GM18520 (cell line): ENCODE data around the gene OXLD1.
A peak's percentile ranks its signal among the peaks of the same experiment; 100 is the strongest.
"Not testable (repeated sequence)": the region's sequence is repeated elsewhere in the genome, so short reads cannot be mapped to it uniquely, and the experiment has no call there.

ENCODE experiments used
- ATAC-seq: cut with Tn5 transposase; IDR thresholded peaks from one replicate; pipeline ENCODE4 v1.9.1; 2021; ENCODE audit not compliant: unreplicated experiment

OXLD1 gene

DNA sequence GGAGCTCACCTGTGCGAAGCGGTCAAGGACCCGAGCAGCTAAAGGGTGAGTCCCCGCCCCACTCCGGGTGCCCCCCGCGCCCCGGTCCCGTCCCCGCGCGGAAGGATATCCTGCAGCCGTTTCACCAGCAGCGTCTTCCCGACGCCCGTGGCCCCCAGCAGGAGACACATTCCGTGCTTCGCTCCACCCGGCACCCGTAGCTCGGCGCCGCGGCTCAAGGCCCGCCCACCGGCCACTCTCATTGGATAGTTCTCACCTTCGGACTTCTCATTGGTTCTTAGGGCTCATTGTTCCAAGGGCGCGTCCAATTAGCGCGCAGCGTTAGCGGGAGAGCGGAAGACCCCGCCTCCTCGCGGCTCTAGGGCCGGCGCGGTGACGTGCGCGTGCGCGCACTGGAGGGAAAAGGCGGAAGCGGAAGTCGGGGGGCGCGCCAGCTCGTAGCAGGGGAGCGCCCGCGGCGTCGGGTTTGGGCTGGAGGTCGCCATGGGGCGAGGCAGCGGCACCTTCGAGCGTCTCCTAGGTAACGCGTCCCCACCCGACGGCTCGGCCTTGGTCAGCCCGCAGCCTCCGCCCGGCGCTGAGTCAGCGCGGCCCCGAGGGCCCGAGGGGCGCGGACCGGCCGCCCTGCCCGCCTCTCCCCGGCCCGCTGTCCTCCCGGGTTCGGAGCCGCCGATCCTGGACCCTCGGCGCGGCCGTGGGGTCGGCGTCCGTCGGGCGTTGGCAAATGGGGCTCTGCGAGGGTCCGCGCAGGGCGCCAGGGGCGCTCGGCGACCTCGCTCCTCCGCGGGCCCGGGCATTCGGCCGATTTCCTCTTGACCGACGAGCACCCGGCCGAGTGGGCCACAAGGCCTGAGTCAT lies 17.4 kb upstream of the OXLD1 start, which contains the start of the genes ARL16 and HGS:
Gene ARL16, minus strand, starts transcription at position 214 of the 858 bp plus-strand sequence. Its CDS starts 44 bp downstream, at position 170.
Gene HGS, plus strand, starts transcription at position 428 of the 858 bp plus-strand sequence. Its CDS starts 56 bp downstream, at position 484.
- peak; percentile 93 for ATAC-seq

DNA sequence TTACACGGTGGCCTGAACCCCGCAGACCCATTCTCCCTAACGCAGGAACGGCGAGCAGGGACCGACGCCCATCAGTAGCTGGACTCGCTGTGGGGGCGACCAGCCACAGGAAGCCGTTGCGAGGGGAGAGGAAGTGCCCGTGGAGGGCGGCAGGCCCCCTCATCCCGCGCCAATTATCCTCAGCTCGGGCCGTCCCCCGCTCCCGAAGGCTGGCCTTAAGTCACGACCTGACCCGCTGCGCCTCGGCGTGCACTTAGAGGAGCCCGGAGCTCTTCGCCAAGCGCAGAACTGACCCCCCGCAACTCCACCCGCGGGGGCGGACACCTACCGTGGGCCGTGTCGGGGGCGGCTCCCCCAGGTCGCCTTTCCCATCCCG lies 16.8 kb upstream of the OXLD1 start:
- ATAC-seq: no peak

GRCh38 chr17:81682565-81683207 lies 16.3 kb upstream of the OXLD1 start:
- ATAC-seq: no peak

- no peak for ATAC-seq
Measured at GRCh38 chr17:81681672-81682071, 15.3 kb upstream of the OXLD1 start.

- no peak for ATAC-seq
Measured at GRCh38 chr17:81680150-81680549, 13.7 kb upstream of the OXLD1 start.

DNA sequence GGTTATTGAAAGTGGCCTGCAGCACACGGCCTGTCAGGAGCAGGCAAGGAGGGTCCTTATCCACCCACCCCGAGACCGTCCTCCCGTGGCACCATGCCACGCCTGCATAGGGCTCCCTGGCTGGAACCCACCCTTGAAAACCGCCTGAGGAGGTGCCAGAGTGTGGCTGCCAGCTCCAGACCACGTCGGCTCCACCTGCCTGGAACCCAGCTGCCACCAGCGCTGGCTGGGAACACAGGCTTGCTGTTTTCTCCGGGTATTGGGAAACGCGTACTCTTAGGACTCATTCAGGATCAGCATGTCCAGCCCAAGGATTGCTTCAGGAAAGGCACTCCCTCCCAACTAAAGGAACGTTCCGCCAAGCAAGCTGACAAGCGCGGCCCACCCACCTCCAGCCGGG lies 10.5 kb upstream of the OXLD1 start:
- ATAC-seq: no peak

DNA sequence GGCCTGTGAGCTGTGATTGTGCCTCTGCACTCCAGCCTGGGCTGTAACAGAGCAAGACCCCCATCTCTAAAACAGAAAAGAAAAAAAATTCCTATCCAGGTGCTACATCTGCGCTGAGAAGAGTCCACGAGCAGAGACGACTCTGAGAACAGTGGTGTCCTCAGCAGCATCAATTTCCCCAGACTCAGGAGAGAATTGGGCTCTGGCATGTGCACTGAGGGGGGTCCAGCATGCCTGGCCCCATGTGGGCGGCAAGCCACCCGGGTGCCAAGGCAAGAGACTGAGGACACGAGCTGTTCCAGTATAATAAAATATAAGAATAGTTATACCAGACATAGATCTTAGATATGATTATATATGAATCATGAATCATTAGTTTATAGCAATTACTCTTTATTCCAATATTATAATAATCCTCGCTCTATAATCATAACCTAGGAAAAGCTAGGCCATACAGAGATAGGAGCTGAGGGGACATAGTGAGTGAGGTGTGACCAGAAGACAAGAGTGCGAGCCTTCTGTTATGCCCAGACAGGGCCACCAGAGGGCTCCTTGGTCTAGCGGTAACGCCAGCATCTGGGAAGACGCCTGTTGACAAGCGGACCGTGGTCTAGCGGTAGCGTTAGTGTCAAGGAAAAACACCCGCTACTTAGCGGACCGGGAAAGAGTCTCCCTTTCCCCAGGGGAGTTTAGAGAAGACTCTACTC lies 9.3 kb upstream of the OXLD1 start:
- ATAC-seq: not testable (repeated sequence)

DNA sequence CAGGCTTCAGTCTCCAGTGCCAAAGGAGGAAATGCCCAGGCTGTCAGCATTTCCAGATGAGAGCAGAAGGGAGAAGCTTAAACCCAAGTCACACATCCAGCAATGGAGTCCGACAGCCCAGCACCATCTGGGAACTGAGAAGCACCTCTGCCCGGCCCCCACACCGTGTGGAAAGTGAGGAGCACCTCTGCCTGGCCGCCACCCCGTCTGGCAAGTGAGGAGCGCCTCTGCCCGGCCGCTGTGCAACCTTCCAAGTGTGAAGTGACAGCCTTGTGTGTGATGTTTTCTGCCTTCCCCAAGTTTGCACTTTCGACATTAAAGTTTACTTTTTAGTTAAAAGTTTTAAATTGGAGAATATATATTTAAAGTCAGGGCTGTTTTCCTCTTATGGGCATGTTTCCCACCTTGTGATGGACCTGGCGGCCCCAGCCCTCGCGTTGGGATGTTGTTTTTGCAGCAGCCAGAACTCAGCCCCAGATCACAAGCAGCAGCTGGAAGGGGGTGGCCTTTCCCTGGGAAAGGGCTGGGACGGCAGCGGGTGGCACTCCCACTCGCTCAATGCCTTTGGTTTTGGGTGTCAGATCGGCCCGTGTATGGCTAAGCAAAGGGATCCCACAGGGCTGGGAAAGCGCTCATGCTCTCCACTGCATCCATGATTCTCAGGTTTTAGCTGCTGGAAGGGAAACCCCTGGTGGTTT lies 7.3 kb upstream of the OXLD1 start:
- no peak for ATAC-seq

DNA sequence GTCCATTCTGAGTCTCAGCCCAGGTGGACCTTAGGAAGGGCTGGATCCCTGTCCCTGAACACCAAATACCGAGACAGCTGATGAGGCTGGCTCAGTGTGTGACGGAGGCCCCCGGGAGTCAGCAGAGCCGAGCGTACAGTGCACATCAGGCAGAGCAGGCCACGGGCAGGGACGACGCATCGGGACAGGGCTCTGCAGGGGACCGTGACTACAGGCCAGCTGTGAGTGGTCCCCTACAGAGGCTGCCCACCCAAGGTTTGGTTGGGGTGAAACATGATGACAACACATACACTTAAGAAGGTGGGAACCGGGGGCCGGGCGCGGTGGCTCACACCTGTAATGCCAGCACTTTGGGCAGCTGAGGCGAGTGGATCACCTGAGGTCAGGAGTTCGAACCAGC lies 6.5 kb upstream of the OXLD1 start:
- ATAC-seq: no peak

DNA sequence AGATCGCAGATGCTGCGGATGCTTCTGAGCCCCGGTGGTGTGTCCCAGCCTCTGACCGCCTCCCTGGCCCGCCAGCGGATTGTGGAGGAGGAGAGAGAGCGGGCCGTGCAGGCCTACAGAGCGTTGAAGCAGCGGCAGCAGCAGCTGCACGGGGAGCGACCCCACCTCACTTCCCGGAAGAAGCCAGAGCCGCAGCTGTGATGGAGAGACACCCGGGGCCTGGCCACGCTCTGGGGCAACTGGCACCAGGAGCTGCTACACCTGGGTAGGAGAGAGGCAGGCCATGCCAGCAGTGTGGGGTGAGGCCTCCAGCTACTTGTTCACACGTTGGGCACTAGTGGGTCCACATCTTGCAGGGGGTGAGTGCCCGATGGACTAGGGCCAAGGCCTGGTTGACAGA lies 6.1 kb upstream of the OXLD1 start:
- ATAC-seq: no peak

DNA sequence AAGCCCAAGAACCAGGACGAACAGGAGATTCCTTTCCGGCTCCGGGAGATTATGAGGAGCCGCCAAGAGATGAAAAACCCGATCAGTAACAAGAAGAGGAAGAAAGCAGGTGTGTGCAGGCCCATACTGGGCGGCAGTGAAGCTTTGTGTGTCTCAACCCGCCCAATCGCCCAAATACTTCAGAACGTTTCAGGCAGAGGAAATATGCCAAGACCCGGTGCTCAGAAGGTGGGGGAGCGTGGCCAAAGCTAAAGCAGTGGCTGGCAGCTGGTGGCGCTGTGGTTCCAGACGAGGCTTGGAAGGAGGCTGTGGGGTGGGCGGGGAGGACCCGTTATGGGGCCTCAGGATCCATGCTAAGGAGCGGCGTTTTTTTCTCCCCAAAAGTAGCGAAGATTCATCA lies 1.3 kb upstream of the OXLD1 start:
- no peak for ATAC-seq

- peak; percentile 3 for ATAC-seq
Measured at GRCh38 chr17:81666092-81666341, 388 bp downstream of the OXLD1 start.

GRCh38 chr17:81665205-81666091 lies 957 bp downstream of the OXLD1 start:
- no peak for ATAC-seq

GRCh38 chr17:81664051-81664470 lies 2.3 kb downstream of the OXLD1 start:
- ATAC-seq: no peak

GRCh38 chr17:81662002-81662401 lies 4.4 kb downstream of the OXLD1 start:
- ATAC-seq: no peak

DNA sequence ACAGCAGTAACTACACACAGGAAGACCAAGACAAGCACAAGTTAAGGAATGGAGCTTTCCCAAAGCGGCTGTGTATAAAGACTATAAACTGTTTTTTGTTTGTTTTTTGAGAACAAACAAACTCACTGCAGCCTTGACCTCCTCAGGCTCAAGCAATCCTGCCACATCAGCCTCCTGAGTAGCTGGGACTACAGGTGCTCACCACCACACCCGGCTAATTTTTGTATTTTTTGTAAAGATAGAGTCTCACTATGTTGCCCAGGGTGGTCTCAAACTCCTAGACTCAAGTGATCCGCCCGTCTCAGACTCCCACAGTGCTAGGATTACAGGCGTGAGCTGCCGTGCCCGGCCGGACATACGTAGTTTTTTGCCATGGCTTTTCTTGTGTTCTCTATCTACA lies 6.0 kb downstream of the OXLD1 start:
- no peak for ATAC-seq

GRCh38 chr17:81659038-81659437 lies 7.4 kb downstream of the OXLD1 start:
- ATAC-seq: no peak

GRCh38 chr17:81656835-81657234 lies 9.6 kb downstream of the OXLD1 start:
- no peak for ATAC-seq

DNA sequence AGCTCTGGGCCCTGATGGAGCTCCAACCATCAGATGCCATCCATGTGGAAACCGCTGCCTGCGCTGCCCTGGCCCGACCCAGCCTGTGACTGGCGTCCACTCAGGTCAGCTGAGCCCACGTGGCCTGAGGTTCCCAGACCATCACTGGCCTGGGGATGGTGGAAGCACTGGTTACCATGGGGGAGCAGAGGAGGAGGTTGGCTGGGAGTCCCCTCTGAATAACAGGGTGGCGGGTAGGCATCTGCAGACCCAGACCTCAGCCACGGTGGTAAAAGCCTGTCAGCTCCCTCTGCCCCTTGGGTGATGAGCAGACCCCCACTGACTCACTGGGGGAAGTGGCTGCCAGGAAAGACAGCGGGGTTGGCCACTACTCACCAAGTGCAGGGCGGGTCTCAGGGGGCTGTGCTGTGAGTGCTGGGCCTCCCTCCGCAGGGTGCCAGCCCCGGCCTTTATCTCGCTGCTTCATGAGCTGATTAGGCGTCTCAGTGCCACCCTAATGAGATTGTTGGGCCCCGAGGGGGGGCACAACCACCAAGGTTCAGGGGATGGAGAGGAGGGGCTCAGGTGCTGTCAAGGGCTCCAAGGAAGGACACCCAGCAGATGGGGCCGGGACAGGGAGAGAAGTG lies 10.2 kb downstream of the OXLD1 start, which contains the start of gene PDE6G:
Gene PDE6G, minus strand, starts transcription at position 425 of the 626 bp plus-strand sequence. CDS start 3,237 bp downstream, outside the sequence.
- ATAC-seq: no peak
